HepG2 (cell line): ENCODE results near the gene TRPV4. TPM values are rescaled to one million over a fixed set of nuclear protein-coding genes. Genes with fewer than 3 reads are reported as not detected.

ENCODE experiments used
- ATF2 ChIP-seq: sonication (generic); formaldehyde crosslinking; IDR thresholded peaks from 2 replicates; pipeline ENCODE4 v1.4.0; 2020; ENCODE audit warnings: missing genetic modification reagents
- MED1 ChIP-seq: sonication (generic); formaldehyde crosslinking; IDR thresholded peaks from 2 replicates; pipeline ENCODE4 v1.4.0; 2020; ENCODE audit warnings: missing genetic modification reagents
- PHF8 ChIP-seq: sonication (generic); formaldehyde crosslinking; IDR thresholded peaks from 2 replicates; pipeline ENCODE4 v1.5.0; 2020; ENCODE audit warnings: missing genetic modification reagents
- PRDM10 ChIP-seq: sonication (generic); formaldehyde crosslinking; IDR thresholded peaks from 2 replicates; pipeline ENCODE4 v1.4.0; 2020; ENCODE audit warnings: low read depth, missing genetic modification reagents
- SIN3A ChIP-seq: IDR thresholded peaks from 2 replicates; pipeline ENCODE4 v1.6.1; 2011; ENCODE audit warnings: low read depth, mild to moderate bottlenecking, control low read depth, low read length, borderline replicate concordance
- TFAP4 ChIP-seq: sonication (generic); IDR thresholded peaks from 2 replicates; pipeline ENCODE4 v1.6.1; 2016; ENCODE audit warnings: low read depth, borderline replicate concordance
- TFDP1 ChIP-seq: IDR thresholded peaks from 2 replicates; pipeline ENCODE4 v1.6.1; 2016; ENCODE audit warnings: missing compliant biosample characterization, missing genetic modification reagents, borderline replicate concordance
- ZBTB2 ChIP-seq: sonication (generic); formaldehyde crosslinking; IDR thresholded peaks from 2 replicates; pipeline ENCODE4 v1.8.0; 2022; ENCODE audit warnings: low read depth, missing genetic modification reagents
- ZBTB38 ChIP-seq: sonication (generic); formaldehyde crosslinking; IDR thresholded peaks from 2 replicates; pipeline ENCODE4 v1.5.1; 2020; ENCODE audit warnings: mild to moderate bottlenecking, missing genetic modification reagents
- ZBTB8A ChIP-seq: sonication (generic); formaldehyde crosslinking; IDR thresholded peaks from 2 replicates; pipeline ENCODE4 v1.4.0; 2020; ENCODE audit warnings: mild to moderate bottlenecking, low read depth, missing genetic modification reagents, borderline replicate concordance
- ZNF281 ChIP-seq: sonication (generic); formaldehyde crosslinking; IDR thresholded peaks from 2 replicates; pipeline ENCODE4 v1.4.0; 2020; ENCODE audit warnings: missing genetic modification reagents, borderline replicate concordance
- ZNF691 ChIP-seq: sonication (generic); formaldehyde crosslinking; IDR thresholded peaks from 2 replicates; pipeline ENCODE4 v1.4.0; 2020; ENCODE audit warnings: missing genetic modification reagents, low read depth, mild to moderate bottlenecking, borderline replicate concordance
- ZSCAN25 ChIP-seq: sonication (generic); formaldehyde crosslinking; IDR thresholded peaks from 2 replicates; pipeline ENCODE4 v1.8.0; 2022; ENCODE audit warnings: mild to moderate bottlenecking, missing genetic modification reagents
- polyA plus RNA-seq, 8 experiments: library from polyadenylated mRNA; depleted of rRNA in 3 of 8; stranded (reverse) in 7 of 8; unstranded in 1 of 8; fragments of >200 nt; fragmentation: Illumina TruSeq in 4 of 8; extraction: Trizol in 4 of 8; gene quantifications; 2 replicates each; pipeline versions ENCODE4 v1.2.1 to v1.2.3, GENCODE V29; 2011 to 2016; ENCODE audit warnings: low read depth in 4 of 8, missing spikeins in 1 of 8, mixed read lengths in 1 of 8; ENCODE audit not compliant: insufficient read depth in 1 of 8
- total RNA-seq, 5 experiments: library from RNA; depleted of rRNA; stranded (reverse); fragments of >200 nt; fragmentation: Illumina TruSeq; extraction: Trizol; gene quantifications; 2 replicates each; pipeline ENCODE4 v1.2.3, GENCODE V29; 2016; ENCODE audit warnings: low read depth in 1 of 5

Gene TRPV4
- total and polyA plus RNA-seq, 2 of the 13 experiments (the other 11 are each of a cell fraction or from before 2014, with no cell fraction given) = 0.66 to 4.7 TPM

- TF ChIP-seq PRDM10 (CRISPR knock-in tag) (peak; percentile 63; the same call in 1 of the 2 replicates), ATF2 (CRISPR knock-in tag) (peak; percentile 62; the same call in 1 of the 2 replicates), ZSCAN25 (CRISPR knock-in tag) (peak; percentile 35; the same call in 1 of the 2 replicates), ZBTB2 (CRISPR knock-in tag) (no peak), TFAP4 (no peak), ZBTB8A (CRISPR knock-in tag) (no peak), PHF8 (CRISPR knock-in tag) (peak; percentile 27; the same call in 1 of the 2 replicates), TFDP1 (peak; percentile 69), ZNF691 (CRISPR knock-in tag) (peak; percentile 78), MED1 (CRISPR knock-in tag) (peak; percentile 68), ZBTB38 (peak; percentile 85), SIN3A (no peak), ZNF281 (peak; percentile 58; the same call in 1 of the 2 replicates)
Observed at GRCh38 chr12:109741970-109742703, 91.1 kb downstream of the TRPV4 start (continued).
